T-helper 22 cell (primary cell): Measurements from ENCODE around the gene ARSH.
"Not testable (repeated sequence)": the region's sequence is repeated elsewhere in the genome, so short reads cannot be mapped to it uniquely, and the experiment has no call there.

ENCODE experiments used
- DNase-seq: peaks from one replicate; pipeline ENCODE4 v3.0.0-alpha.2; 2020; ENCODE audit warnings: low read depth

The ARSH gene

DNA sequence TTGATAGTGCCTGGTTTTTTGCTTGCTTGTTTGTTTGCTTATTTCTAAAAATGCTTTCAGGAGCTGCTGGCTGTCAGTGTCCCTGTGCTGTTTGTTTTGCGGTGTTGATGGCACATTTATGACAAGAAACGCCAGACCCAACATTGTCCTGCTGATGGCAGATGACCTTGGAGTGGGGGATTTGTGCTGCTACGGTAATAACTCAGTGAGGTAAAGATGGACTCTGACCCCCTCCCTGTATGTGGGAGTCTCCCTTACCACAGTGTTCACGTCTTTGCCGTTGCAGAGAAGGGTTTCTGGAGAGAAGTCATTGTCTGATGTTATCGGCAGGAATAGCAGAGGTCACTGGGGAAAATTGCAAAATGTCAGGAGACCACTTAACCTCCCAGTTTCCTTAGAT lies at the start of gene ARSH:
ARSH (plus strand) TSS at position 52 of the 400 bp plus-strand sequence; CDS start at position 119, 67 bp downstream.
- no peak for DNase-seq

DNA sequence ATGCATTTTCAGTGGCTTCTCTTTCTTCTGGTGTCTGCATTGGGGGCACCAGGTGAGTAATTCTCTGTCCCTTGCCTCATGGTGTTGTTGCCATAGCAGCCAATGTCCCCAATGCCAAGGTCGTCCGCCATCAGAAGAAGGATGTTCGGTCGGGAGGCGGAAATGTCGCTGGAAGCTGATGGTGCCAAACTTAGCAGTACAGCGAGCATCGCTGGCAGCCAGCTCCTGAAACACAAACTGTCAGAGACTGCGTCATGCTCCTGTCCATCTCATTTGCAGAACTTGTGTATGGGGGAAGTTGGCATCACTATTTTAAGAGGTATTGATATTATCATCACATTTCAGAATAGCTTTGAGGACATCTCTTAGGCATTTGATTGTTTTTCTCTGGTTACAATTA lies 48.1 kb upstream of the ARSH start:
- no peak for DNase-seq

DNA sequence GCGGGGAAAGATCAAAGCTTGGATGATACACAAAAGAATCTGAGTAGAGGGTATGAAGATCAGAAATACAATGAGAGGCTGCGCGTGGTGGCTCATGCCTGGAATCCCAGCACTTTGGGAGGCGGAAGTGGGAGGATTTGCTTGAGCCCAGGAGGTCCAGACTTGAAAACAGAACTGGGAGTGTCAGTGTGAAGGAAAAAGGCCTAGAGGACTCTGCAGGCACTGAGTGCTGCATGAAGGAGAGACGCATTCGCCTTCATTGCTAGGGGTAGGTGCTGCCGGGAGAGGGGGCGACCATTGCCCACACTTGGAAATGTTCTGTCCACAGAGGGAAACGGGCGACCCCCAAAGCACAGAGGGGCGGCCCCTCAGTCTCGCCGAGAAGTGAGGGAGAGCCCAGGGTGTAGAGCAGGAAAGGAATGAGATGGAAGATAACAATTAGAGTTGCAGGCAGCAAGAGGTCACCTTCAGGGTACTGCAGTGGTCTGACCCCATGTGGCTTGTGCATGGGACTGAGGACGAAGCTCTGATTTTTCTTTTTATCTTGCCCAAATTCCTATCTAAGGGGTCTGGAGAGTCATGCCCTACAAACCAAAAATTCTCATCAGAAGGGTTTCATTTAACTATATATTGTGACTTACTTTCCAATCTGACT lies 45.4 kb upstream of the ARSH start:
- no peak for DNase-seq

- no peak for DNase-seq
Measured at GRCh38 chrX:2962381-2962780, 44.0 kb upstream of the ARSH start.

DNA sequence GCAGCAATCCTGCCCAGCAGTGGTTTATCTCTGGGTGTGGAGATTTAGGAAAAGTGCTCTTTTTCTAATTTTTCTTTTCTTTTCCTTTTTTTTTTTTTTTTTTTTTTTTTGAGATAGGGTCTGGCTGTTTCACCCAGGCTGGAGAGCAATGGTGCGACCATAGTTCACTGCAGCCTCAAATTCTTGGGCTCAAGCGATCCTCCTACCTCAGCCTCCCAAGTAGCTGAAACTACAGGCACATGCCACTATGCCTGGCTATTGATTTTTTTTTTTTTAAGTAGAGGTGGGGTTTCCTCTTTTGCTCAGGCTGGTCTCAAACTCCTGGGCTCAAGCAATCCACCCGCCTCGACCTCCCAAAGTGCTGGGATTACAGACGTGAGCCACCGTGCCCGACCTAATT lies 42.9 kb upstream of the ARSH start:
- DNase-seq: not testable (repeated sequence)

GRCh38 chrX:2963992-2964794 lies 42.2 kb upstream of the ARSH start:
- DNase-seq: not testable (repeated sequence)

GRCh38 chrX:2965965-2966364 lies 40.4 kb upstream of the ARSH start:
- no peak for DNase-seq

DNA sequence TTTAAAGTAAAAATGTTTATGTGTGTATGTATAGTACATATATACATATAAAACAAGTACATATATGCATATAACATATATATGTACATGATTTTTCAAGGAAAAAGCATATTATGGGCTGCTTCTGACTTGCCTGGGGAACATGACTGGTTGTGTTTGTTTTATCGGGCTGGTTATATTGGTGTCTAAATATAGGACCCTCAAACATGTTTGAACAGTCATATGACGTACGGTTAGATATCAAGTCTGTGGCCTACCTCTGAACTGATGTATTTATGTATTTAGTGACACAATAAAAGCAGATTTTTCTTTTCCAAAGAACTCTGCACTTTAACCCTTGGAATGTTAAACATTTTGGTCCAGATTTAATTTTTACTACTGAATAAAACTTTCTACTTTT lies 39.3 kb upstream of the ARSH start:
- DNase-seq: no peak

GRCh38 chrX:2967584-2967983 lies 38.8 kb upstream of the ARSH start:
- DNase-seq: no peak

- DNase-seq: no peak
Measured at GRCh38 chrX:2967998-2968909, 38.1 kb upstream of the ARSH start.

GRCh38 chrX:2969021-2969420 lies 37.3 kb upstream of the ARSH start:
- DNase-seq: no peak

- no peak for DNase-seq
Measured at GRCh38 chrX:2972391-2972790, 34.0 kb upstream of the ARSH start.

- DNase-seq: no peak
Measured at GRCh38 chrX:2974961-2975360, 31.4 kb upstream of the ARSH start.

DNA sequence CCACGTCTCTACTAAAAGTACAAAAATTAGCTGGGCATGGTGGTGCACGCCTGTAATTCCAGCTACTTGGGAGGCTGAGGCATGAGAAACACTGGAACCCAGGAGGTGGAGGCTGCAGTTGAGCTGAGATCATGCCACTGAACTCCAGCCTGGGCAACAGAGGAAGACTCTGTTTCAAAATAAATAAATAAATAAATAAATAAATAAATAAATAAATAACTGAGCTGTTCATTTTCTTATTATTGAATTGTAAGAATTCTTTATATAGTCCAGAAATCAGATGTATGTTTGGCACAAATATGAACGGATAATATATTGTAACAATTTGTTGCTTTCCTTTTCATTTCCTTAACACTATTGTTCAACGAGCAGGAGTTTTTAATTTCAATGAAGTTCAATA lies 27.7 kb upstream of the ARSH start:
- DNase-seq: not testable (repeated sequence)

- DNase-seq: no peak
Measured at GRCh38 chrX:2984342-2984741, 22.0 kb upstream of the ARSH start.

DNA sequence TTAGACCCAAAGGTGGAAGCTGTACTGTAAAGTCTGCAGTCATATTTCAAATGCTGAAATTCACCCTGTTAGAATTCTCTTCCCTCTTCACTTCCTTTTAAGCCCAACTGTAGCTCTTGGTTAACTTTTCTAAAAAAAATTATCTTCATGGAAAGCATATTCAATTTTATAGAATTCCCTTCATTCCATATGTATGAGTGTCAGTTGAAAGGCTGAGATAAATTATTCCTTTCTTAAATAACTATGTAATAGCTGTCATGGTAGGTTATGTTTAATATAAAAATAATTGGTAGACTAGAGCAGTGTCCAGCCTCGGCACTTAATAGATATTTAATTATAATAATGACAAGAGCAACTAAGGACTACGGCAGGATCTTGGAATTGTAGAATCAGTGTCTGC lies 16.8 kb upstream of the ARSH start:
- no peak for DNase-seq

GRCh38 chrX:3010532-3010931 lies 4.2 kb downstream of the ARSH start:
- no peak for DNase-seq

DNA sequence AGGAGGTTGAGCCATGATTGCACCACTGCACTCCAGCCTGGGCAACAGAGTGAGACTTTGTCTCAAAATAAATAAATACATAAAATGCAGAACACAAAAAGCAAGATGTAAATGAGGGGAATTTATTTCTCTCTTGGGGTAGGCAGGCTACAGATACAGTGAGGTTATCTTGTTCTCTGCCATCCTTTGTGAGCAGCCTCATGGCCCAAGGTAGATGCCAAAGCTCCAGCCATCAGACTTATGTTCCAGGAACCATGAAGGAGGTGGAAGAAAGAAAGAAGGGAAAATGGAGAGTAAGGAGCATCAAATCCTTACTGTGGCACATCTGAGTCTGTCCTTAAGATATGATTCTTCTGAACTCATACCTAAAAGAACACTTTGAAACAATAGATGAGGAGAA lies 11.1 kb downstream of the ARSH start:
- DNase-seq: no peak

DNA sequence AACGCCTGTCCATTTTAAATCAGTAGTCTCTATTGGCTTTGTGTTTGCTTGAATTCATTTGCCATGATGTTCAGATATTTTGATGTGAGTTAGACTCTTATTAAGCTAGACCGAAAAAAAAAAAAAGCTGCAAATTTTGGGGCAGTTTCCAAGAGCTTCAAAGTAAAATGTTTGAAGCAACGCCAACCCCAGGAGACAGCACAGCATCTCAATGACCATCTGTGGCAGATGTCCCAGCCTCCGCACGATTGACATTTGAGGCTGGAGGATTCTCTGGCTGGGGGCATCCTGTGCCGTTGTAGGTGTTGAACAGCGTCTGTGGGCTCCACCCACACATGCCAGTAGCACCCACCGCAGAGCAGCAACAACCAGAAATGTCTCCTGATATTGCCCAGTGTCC lies 17.8 kb downstream of the ARSH start:
- no peak for DNase-seq

DNA sequence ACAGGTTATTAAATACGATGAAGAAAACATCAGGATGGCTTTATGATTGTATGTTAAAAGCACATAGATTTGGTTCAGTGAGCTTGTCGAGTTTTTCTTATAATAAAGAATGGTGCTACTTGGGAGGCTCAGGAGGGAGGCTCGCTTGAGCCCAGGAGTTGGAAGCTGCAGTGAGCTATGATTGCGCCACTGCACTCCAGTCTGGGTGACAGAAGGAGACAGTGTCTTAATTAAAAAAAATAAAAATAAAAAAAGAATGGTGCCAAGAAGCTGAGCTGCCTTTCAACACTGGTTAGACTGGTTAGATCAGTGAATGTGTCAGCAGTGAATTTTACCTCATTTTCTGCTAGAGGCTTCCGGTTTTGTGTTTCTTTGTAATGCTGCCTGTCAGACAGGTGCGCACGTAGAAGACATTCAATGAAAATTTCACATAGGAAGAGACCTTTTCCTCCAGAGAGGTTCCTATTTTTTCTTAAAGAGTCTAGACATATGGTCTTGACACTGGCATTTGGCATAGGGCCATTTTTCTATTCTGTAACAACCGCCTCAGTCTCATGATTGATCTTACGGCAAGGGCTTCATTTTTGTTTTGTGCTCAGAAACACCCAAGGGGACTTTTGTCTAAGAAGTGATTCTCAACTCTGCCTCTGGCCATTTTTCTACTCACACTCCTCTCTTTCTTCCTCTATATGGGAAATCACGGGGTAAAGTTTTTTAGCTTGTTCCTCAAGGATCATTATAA lies 19.9 kb downstream of the ARSH start:
- DNase-seq: no peak

DNA sequence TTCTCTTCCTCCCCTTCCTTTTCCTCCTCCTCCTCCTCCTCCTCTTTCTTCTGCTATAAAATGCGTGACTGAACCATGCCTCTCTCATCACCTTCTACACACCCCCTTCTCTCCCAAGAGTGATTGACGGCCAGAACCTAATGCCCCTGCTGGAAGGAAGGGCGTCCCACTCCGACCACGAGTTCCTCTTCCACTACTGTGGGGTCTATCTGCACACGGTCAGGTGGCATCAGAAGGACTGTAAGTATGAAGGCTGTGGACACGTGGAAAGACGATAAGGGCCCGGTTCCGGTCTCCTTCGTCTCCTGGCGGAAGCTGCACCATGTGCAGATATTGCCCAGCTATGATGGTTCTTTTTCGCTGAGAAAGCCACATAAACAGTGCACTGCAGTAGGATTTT lies 22.8 kb downstream of the ARSH start:
- DNase-seq: no peak

GRCh38 chrX:3037218-3037617 lies 30.9 kb downstream of the ARSH start:
- no peak for DNase-seq
